GM21515 (cell line): ENCODE measurements around the gene UBB.

Experiments
- ATAC-seq: cut with Tn5 transposase; IDR thresholded peaks from one replicate; pipeline ENCODE4 v1.9.1; 2021; ENCODE audit not compliant: unreplicated experiment

Gene UBB

GRCh38 chr17:16417399-16417798 lies 36.5 kb downstream of the UBB start:
- no peak for ATAC-seq

- no peak for ATAC-seq
Observed at GRCh38 chr17:16417896-16418684, 37.2 kb downstream of the UBB start.

GRCh38 chr17:16418685-16419068 lies 37.8 kb downstream of the UBB start:
- no peak for ATAC-seq

- ATAC-seq, result no peak
Observed at GRCh38 chr17:16419074-16419928, 38.4 kb downstream of the UBB start.

GRCh38 chr17:16419929-16420271 lies 39.0 kb downstream of the UBB start:
- ATAC-seq, result no peak

- ATAC-seq, result no peak
Observed at GRCh38 chr17:16422416-16422815, 41.5 kb downstream of the UBB start.

- ATAC-seq, result no peak
Observed at GRCh38 chr17:16423226-16423872, 42.5 kb downstream of the UBB start.

GRCh38 chr17:16425202-16425601 lies 44.3 kb downstream of the UBB start:
- no peak for ATAC-seq

GRCh38 chr17:16425698-16426659 lies 45.1 kb downstream of the UBB start:
- ATAC-seq, result no peak

- no peak for ATAC-seq
Observed at GRCh38 chr17:16427020-16427419, 46.1 kb downstream of the UBB start.

GRCh38 chr17:16428098-16428882 lies 47.4 kb downstream of the UBB start:
- ATAC-seq, result no peak

- no peak for ATAC-seq
Observed at GRCh38 chr17:16429083-16429482, 48.2 kb downstream of the UBB start.

- ATAC-seq, result no peak
Observed at GRCh38 chr17:16430650-16431049, 49.8 kb downstream of the UBB start.

GRCh38 chr17:16432017-16432416 lies 51.1 kb downstream of the UBB start:
- ATAC-seq, result no peak
